Endodermal cell (in vitro differentiated cells): ENCODE results near the gene ADGRB3. TPM values are rescaled to one million over a fixed set of nuclear protein-coding genes. Genes with fewer than 3 reads are reported as not detected.

Experiments used
- DNase-seq: peaks from one replicate; pipeline ENCODE4 v3.0.0-alpha.2; 2017
- H3K27ac ChIP-seq: 2 replicates; pipeline ENCODE4 v1.5.1; 2013; ENCODE audit warnings: mild to moderate bottlenecking, low read depth, low read length, moderate library complexity
- H3K27me3 ChIP-seq: 2 replicates; pipeline ENCODE4 v1.6.1; 2013; ENCODE audit warnings: mild to moderate bottlenecking, low read length, moderate library complexity; ENCODE audit not compliant: insufficient read depth, control insufficient read depth, poor library complexity, severe bottlenecking
- H3K36me3 ChIP-seq: 2 replicates; pipeline ENCODE4 v1.7.0; 2013; ENCODE audit warnings: mild to moderate bottlenecking, low read length, moderate library complexity; ENCODE audit not compliant: control insufficient read depth, insufficient read depth
- H3K4me1 ChIP-seq: one replicate; pipeline ENCODE4 v1.7.0; 2013; ENCODE audit warnings: low read length; ENCODE audit not compliant: control insufficient read depth, insufficient read depth
- H3K4me3 ChIP-seq: 2 replicates; pipeline ENCODE4 v1.5.1; 2013; ENCODE audit warnings: mild to moderate bottlenecking, low read length, moderate library complexity
- H3K9ac ChIP-seq: 2 replicates; pipeline ENCODE4 v1.6.1; 2013; ENCODE audit warnings: mild to moderate bottlenecking, low read length, moderate library complexity; ENCODE audit not compliant: poor library complexity, severe bottlenecking; ENCODE audit errors: extremely low read depth
- H3K9me3 ChIP-seq: 2 replicates; pipeline ENCODE4 v1.6.1; 2013; ENCODE audit warnings: mild to moderate bottlenecking, low read length, moderate library complexity; ENCODE audit not compliant: control insufficient read depth
- H3K27ac Mint-ChIP-seq: 2 replicates; pipeline ENCODE4 v1.8.0; 2020; ENCODE audit warnings: mixed read lengths
- H3K27me3 Mint-ChIP-seq: 2 replicates; pipeline ENCODE4 v1.8.0; 2021; ENCODE audit warnings: mild to moderate bottlenecking, mixed read lengths; ENCODE audit not compliant: insufficient read depth
- H3K36me3 Mint-ChIP-seq: 2 replicates; pipeline ENCODE4 v1.8.0; 2020; ENCODE audit warnings: low read depth, mixed read lengths
- H3K4me1 Mint-ChIP-seq: 2 replicates; pipeline ENCODE4 v1.8.0; 2020; ENCODE audit warnings: mixed read lengths
- H3K4me3 Mint-ChIP-seq: 2 replicates; pipeline ENCODE4 v1.8.0; 2020; ENCODE audit warnings: mild to moderate bottlenecking, moderate library complexity, mixed read lengths
- H3K9me3 Mint-ChIP-seq: 2 replicates; pipeline ENCODE4 v1.8.0; 2020; ENCODE audit warnings: mild to moderate bottlenecking, mixed read lengths
- whole genome bisulfite sequencing, 2 experiments: methylation state at CpG; one replicate each; pipeline versions ENCODE4 v1.1.5 to v1.1.7; 2013; ENCODE audit warnings: missing lambda C conversion rate in 2 of 2, mixed read lengths in 1 of 2; ENCODE audit not compliant: insufficient coverage in 1 of 2, insufficient read length in 1 of 2; 5-methylcytosine and 5-hydroxymethylcytosine counted together
- total RNA-seq, 2 donors: library from RNA; stranded (reverse); fragmentation: NEBNext Ultra II Directional in 1 of 2; extraction: Animal tissue kit (Norgen Biotek cat#: 25700) in 1 of 2; gene quantifications; 2 replicates in 1 of 2; 3 replicates in 1 of 2; pipeline ENCODE4 v1.2.1, GENCODE V29; 2021
- TF ChIP-seq, protein P1 (sequence below): fragments of 200-600 bp; sonication (generic); conservative IDR thresholded peaks from 2 replicates; pipeline ENCODE4 v1.5.0; 2021; ENCODE audit warnings: antibody characterized with exemption, mild to moderate bottlenecking

ADGRB3 gene
- total RNA-seq, 2 donors from 2014 or later = 0.33 to 1.3 TPM

DNA sequence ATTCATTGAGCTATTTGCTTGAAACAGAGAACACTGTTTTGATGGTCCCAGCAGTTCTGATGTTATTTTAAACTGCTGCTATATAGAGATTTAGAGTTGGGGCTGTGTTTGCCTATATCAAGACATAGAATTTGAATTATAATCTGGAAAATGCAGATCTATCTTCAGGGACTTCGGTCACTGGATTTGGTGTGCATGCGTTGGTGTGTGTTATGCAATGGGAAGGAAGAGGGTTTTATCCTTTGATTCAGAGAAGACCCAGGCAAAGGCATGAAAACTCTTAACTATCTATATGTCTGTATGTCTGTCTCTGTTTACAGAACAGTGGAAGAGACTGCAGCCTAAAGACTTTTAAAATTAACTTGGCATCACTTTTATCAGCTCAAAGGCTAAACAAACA is 2.0 kb downstream of the ADGRB3 start:
- Mint-ChIP-seq H3K27me3 (peaks cover 78% of the 10 kb centered on the region), H3K36me3 (no peaks in the 10 kb centered on the region), H3K27ac (no peak overlapping the region), H3K4me3 (no peak overlapping the region), H3K9me3 (no peaks in the 10 kb centered on the region), H3K4me1 (peaks cover 36% of the 10 kb centered on the region)
- peaks cover 6% of the 10 kb centered on the region for H3K4me1 ChIP-seq
- no peak overlapping the region for H3K4me3 ChIP-seq
- 82% methylated on average over 2 of the region's 2 CpGs; no CpG with 5 or more reads in 1 of the 2 experiments for WGBS, 2 experiments
- DNase-seq = no peak
- no peaks in the 10 kb centered on the region for H3K9me3 ChIP-seq
- TF ChIP-seq, protein P1, sequence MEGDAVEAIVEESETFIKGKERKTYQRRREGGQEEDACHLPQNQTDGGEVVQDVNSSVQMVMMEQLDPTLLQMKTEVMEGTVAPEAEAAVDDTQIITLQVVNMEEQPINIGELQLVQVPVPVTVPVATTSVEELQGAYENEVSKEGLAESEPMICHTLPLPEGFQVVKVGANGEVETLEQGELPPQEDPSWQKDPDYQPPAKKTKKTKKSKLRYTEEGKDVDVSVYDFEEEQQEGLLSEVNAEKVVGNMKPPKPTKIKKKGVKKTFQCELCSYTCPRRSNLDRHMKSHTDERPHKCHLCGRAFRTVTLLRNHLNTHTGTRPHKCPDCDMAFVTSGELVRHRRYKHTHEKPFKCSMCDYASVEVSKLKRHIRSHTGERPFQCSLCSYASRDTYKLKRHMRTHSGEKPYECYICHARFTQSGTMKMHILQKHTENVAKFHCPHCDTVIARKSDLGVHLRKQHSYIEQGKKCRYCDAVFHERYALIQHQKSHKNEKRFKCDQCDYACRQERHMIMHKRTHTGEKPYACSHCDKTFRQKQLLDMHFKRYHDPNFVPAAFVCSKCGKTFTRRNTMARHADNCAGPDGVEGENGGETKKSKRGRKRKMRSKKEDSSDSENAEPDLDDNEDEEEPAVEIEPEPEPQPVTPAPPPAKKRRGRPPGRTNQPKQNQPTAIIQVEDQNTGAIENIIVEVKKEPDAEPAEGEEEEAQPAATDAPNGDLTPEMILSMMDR = no peak
- H3K36me3 ChIP-seq = no peaks in the 10 kb centered on the region
- no peak overlapping the region for H3K27ac ChIP-seq
- no peak overlapping the region for H3K9ac ChIP-seq
- H3K27me3 ChIP-seq = peaks cover 74% of the 10 kb centered on the region

- peaks cover 36% of the 10 kb centered on the region for H3K4me1 Mint-ChIP-seq
- no peaks in the 10 kb centered on the region for H3K36me3 ChIP-seq
- H3K9me3 Mint-ChIP-seq = no peaks in the 10 kb centered on the region
- no peak overlapping the region for H3K4me3 ChIP-seq
- peaks cover 67% of the 10 kb centered on the region for H3K27me3 ChIP-seq
- no peak overlapping the region for H3K9ac ChIP-seq
- H3K4me3 Mint-ChIP-seq = no peak overlapping the region
- H3K4me1 ChIP-seq = peaks cover 6% of the 10 kb centered on the region
- H3K27ac Mint-ChIP-seq = no peak overlapping the region
- H3K36me3 Mint-ChIP-seq = no peaks in the 10 kb centered on the region
- peaks cover 74% of the 10 kb centered on the region for H3K27me3 Mint-ChIP-seq
- H3K9me3 ChIP-seq = no peaks in the 10 kb centered on the region
- 0% methylated on average over 1 of the region's 1 CpG; no CpG with 5 or more reads in 1 of the 2 experiments for WGBS, 2 experiments
- no peak for DNase-seq
- TF ChIP-seq, protein P1 = no peak
- no peak overlapping the region for H3K27ac ChIP-seq
Measured at GRCh38 chr6:68637782-68638181, 2.7 kb downstream of the ADGRB3 start.

DNA sequence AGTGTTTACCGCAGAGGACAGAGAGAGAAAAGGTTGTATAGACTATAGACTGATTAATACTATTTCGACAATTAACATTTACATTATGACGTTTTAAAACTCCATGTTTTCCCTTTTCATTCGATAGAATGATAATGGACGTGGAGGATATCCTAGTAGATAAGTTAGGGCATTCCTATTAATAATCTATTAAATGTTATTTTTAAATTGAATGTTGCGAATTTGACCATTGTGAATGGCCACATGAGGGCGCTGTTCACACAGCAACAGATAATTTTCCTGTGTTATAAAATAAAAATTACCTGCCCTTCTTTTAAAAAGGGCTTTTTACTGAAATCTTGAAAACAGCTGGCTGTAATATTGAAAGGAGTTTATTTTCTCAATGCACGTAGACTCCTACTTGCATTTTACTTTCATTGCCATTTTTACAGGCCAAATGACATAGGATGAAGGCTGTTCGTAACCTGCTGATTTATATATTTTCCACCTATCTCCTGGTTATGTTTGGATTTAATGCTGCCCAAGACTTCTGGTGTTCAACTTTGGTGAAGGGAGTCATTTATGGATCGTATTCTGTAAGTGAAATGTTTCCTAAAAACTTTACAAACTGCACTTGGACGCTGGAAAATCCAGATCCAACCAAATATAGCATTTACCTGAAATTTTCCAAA is 3.3 kb downstream of the ADGRB3 start:
- Mint-ChIP-seq H3K36me3 (no peaks in the 10 kb centered on the region), H3K27me3 (peaks cover 68% of the 10 kb centered on the region), H3K9me3 (no peaks in the 10 kb centered on the region), H3K27ac (no peak overlapping the region), H3K4me1 (peaks cover 36% of the 10 kb centered on the region), H3K4me3 (no peak overlapping the region)
- TF ChIP-seq, protein P1 = peak; percentile 92
- no peak overlapping the region for H3K9ac ChIP-seq
- DNase-seq = peak; percentile 51
- 37 to 57% methylated on average over 2 to 7 of the region's 11 CpGs for WGBS, 2 experiments
- peaks cover 6% of the 10 kb centered on the region for H3K4me1 ChIP-seq
- no peak overlapping the region for H3K27ac ChIP-seq
- no peaks in the 10 kb centered on the region for H3K9me3 ChIP-seq
- peaks cover 61% of the 10 kb centered on the region for H3K27me3 ChIP-seq
- H3K36me3 ChIP-seq = no peaks in the 10 kb centered on the region
- no peak overlapping the region for H3K4me3 ChIP-seq
